HEK293 (cell line): Measurements from ENCODE around the gene THSD7A.

Source experiments
- CTCF ChIA-PET: fragments of 350-600 bp; formaldehyde crosslinking; extraction: SDS; loops from one replicate; lab custom pipeline; 2021; ENCODE audit warnings: antibody characterized with exemption; lab: Yijun Ruan, JAX
- POLR2A ChIA-PET: fragments of 300-600 bp; formaldehyde crosslinking; extraction: SDS; loops from one replicate; lab custom pipeline; 2020; ENCODE audit warnings: antibody characterized with exemption, inconsistent platforms; lab: Yijun Ruan, JAX
- H3K27ac ChIP-seq: fragments of 200-500 bp; sonication (Bioruptor generic); 2 replicates; pipeline ENCODE4 v1.5.1; 2014; ENCODE audit warnings: low read depth, low read length, control low read depth, inconsistent platforms; ENCODE audit errors: extremely low read depth
- H3K36me3 ChIP-seq, 2 experiments: fragments of 200-500 bp in 1 of 2; sonication (Bioruptor generic) in 1 of 2; 1 replicate in 1 of 2; 2 replicates in 1 of 2; pipeline ENCODE4 v1.5.1; 2014 to 2017; ENCODE audit warnings: inconsistent platforms in 2 of 2, low read length in 2 of 2; ENCODE audit not compliant: control insufficient read depth in 2 of 2, insufficient read depth in 1 of 2
- H3K4me1 ChIP-seq: fragments of 200-500 bp; sonication (Bioruptor generic); 2 replicates; pipeline ENCODE4 v1.5.1; 2014; ENCODE audit warnings: mild to moderate bottlenecking, low read length, inconsistent platforms; ENCODE audit not compliant: control insufficient read depth, insufficient read depth
- H3K4me3 ChIP-seq: 2 replicates; pipeline ENCODE4 v1.5.1; 2011; ENCODE audit warnings: low read depth, mild to moderate bottlenecking, control low read depth, low read length, moderate library complexity
- H3K9me3 ChIP-seq: fragments of 200-500 bp; sonication (Bioruptor generic); 2 replicates; pipeline ENCODE4 v1.5.1; 2014; ENCODE audit warnings: low read depth, low read length, inconsistent platforms; ENCODE audit not compliant: control insufficient read depth, insufficient read depth
- INSM2 ChIP-seq: fragments of 450-650 bp; formaldehyde crosslinking; IDR thresholded peaks from 2 replicates; pipeline ENCODE4 v1.5.1; 2016; ENCODE audit warnings: missing biosample characterization, missing genetic modification characterization
- KLF17 ChIP-seq: fragments of 450-650 bp; formaldehyde crosslinking; IDR thresholded peaks from 2 replicates; pipeline ENCODE4 v1.5.1; 2016; ENCODE audit warnings: missing biosample characterization, missing genetic modification characterization
- KLF8 ChIP-seq: fragments of 450-650 bp; formaldehyde crosslinking; IDR thresholded peaks from 2 replicates; pipeline ENCODE4 v1.5.1; 2016; ENCODE audit warnings: missing biosample characterization, missing genetic modification characterization
- PRDM1 ChIP-seq: fragments of 450-650 bp; formaldehyde crosslinking; IDR thresholded peaks from 2 replicates; pipeline ENCODE4; 2016; ENCODE audit warnings: missing biosample characterization, missing genetic modification characterization
- ZFHX2 ChIP-seq: fragments of 450-650 bp; formaldehyde crosslinking; conservative IDR thresholded peaks from 2 replicates; pipeline ENCODE4 v1.5.1; 2016; ENCODE audit warnings: missing biosample characterization, missing genetic modification characterization
- ZNF112 ChIP-seq: fragments of 450-650 bp; formaldehyde crosslinking; IDR thresholded peaks from 2 replicates; pipeline ENCODE4 v1.5.0; 2017; ENCODE audit warnings: missing biosample characterization, missing genetic modification characterization
- ZNF221 ChIP-seq: fragments of 450-650 bp; formaldehyde crosslinking; IDR thresholded peaks from 2 replicates; pipeline ENCODE4 v1.5.1; 2017; ENCODE audit warnings: missing biosample characterization, missing genetic modification characterization, borderline replicate concordance
- ZNF274 ChIP-seq, 2 experiments: fragments of 200-500 bp in 1 of 2; fragments of 450-650 bp in 1 of 2; sonication (Bioruptor generic) in 1 of 2; formaldehyde crosslinking in 1 of 2; IDR thresholded peaks; 2 replicates each; pipeline versions ENCODE4 v1.5.1 to v1.6.1; 2014 to 2016; ENCODE audit warnings: borderline replicate concordance in 1 of 2, inconsistent platforms in 1 of 2, low read length in 1 of 2, missing biosample characterization in 1 of 2, missing genetic modification characterization in 1 of 2
- ZNF280C ChIP-seq: fragments of 450-650 bp; formaldehyde crosslinking; IDR thresholded peaks from 2 replicates; pipeline ENCODE4 v1.5.1; 2016; ENCODE audit warnings: missing biosample characterization, missing genetic modification characterization
- ZNF335 ChIP-seq: fragments of 450-650 bp; formaldehyde crosslinking; conservative IDR thresholded peaks from 2 replicates; pipeline ENCODE4 v1.5.1; 2016; ENCODE audit warnings: missing biosample characterization, missing genetic modification characterization
- ZNF394 ChIP-seq: fragments of 450-650 bp; formaldehyde crosslinking; IDR thresholded peaks from 2 replicates; pipeline ENCODE4 v1.5.1; 2016; ENCODE audit warnings: missing biosample characterization, missing genetic modification characterization, mild to moderate bottlenecking, moderate library complexity, borderline replicate concordance
- ZNF518A ChIP-seq: fragments of 450-650 bp; formaldehyde crosslinking; conservative IDR thresholded peaks from 2 replicates; pipeline ENCODE4 v1.5.1; 2016; ENCODE audit warnings: low read depth, missing biosample characterization, missing genetic modification characterization
- ZNF600 ChIP-seq: fragments of 450-650 bp; formaldehyde crosslinking; IDR thresholded peaks from 2 replicates; pipeline ENCODE4 v1.5.1; 2016; ENCODE audit warnings: missing biosample characterization, missing genetic modification characterization
- ZNF768 ChIP-seq: fragments of 450-650 bp; formaldehyde crosslinking; IDR thresholded peaks from 2 replicates; pipeline ENCODE4 v1.5.1; 2018; ENCODE audit warnings: missing biosample characterization, mild to moderate bottlenecking, missing genetic modification characterization
- ZXDB ChIP-seq: fragments of 450-650 bp; formaldehyde crosslinking; IDR thresholded peaks from 2 replicates; pipeline ENCODE4 v1.5.1; 2016; ENCODE audit warnings: missing biosample characterization, missing genetic modification characterization
- TF ChIP-seq, protein P1 (sequence below): fragments of 450-650 bp; formaldehyde crosslinking; IDR thresholded peaks from 2 replicates; pipeline ENCODE4; 2016; ENCODE audit warnings: missing biosample characterization, missing genetic modification characterization
- TF ChIP-seq, protein P2 (sequence below): fragments of 450-650 bp; formaldehyde crosslinking; IDR thresholded peaks from 2 replicates; pipeline ENCODE4 v1.5.1; 2016; ENCODE audit warnings: missing biosample characterization, missing genetic modification characterization

THSD7A gene

DNA sequence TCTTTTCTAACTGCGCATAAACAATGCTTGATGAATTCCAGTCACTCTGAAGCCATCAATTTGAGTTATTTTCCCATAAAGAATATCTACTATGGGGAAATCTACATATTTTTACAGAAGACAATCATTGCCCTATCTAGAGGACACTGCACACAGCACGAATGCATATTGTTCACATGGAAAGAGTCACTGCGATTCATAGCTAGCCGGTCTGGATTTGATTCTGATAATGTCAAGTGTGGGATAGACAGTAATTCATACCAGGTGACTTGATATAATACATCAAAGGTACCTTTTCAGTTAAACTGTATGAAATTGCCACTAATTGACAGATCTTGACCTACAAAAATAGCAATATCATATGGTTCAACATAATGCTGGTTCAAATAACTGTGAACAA, 255.7 kb downstream of the THSD7A start:
- Histone ChIP-seq H3K4me1 (no peaks in the 10 kb centered on the region), H3K4me3 (no peak overlapping the region), H3K9me3 (no peaks in the 10 kb centered on the region), H3K27ac (no peak overlapping the region), H3K36me3 (no peaks in the 10 kb centered on the region)
- TF ChIP-seq KLF8 (tag by site-specific recombination) (no peak), PRDM1 (tag by site-specific recombination) (no peak), ZNF221 (tag by site-specific recombination) (no peak), ZNF768 (tag by site-specific recombination) (no peak), ZNF518A (tag by site-specific recombination) (no peak), KLF17 (tag by site-specific recombination) (no peak), ZNF394 (tag by site-specific recombination) (no peak), ZNF112 (tag by site-specific recombination) (no peak), ZNF335 (no peak), ZNF600 (no peak), ZNF274 (IDR thresholded peaks at IDR 0.05; ENCODE audit: low read length) (no peak), ZNF274 (tag by site-specific recombination; IDR thresholded peaks at IDR 0.05; ENCODE audit: borderline replicate concordance) (no peak), ZFHX2 (no peak), ZNF280C (tag by site-specific recombination) (no peak), INSM2 (no peak), ZXDB (tag by site-specific recombination) (no peak)
- TF ChIP-seq, protein P1, sequence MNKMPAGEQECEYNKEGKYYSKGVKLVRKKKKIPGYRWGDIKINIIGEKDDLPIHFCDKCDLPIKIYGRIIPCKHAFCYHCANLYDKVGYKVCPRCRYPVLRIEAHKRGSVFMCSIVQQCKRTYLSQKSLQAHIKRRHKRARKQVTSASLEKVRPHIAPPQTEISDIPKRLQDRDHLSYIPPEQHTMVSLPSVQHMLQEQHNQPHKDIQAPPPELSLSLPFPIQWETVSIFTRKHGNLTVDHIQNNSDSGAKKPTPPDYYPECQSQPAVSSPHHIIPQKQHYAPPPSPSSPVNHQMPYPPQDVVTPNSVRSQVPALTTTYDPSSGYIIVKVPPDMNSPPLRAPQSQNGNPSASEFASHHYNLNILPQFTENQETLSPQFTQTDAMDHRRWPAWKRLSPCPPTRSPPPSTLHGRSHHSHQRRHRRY: no peak
- TF ChIP-seq, protein P2, sequence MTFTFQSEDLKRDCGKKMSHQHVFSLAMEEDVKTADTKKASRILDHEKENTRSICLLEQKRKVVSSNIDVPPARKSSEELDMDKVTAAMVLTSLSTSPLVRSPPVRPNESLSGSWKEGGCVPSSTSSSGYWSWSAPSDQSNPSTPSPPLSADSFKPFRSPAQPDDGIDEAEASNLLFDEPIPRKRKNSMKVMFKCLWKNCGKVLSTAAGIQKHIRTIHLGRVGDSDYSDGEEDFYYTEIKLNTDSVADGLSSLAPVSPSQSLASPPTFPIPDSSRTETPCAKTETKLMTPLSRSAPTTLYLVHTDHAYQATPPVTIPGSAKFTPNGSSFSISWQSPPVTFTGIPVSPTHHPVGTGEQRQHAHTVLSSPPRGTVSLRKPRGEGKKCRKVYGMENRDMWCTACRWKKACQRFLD: no peak
- ChIA-PET POLR2A (no interaction called here), CTCF (no interaction called here)
